Loucy (cell line): ENCODE results near the gene SERPINB7.

ENCODE experiments used
- EZH2phosphoT487 ChIP-seq: fragments of 200-600 bp; IDR thresholded peaks from 2 replicates; pipeline ENCODE4 v1.6.1; 2018; ENCODE audit warnings: antibody characterized with exemption, mild to moderate bottlenecking, moderate library complexity, borderline replicate concordance
- TF ChIP-seq, protein P1 (sequence below): fragments of 200-600 bp; sonication (generic); conservative IDR thresholded peaks from 2 replicates; pipeline ENCODE4 v1.5.1; 2014; ENCODE audit warnings: mild to moderate bottlenecking, antibody characterized with exemption, low read length

DNA sequence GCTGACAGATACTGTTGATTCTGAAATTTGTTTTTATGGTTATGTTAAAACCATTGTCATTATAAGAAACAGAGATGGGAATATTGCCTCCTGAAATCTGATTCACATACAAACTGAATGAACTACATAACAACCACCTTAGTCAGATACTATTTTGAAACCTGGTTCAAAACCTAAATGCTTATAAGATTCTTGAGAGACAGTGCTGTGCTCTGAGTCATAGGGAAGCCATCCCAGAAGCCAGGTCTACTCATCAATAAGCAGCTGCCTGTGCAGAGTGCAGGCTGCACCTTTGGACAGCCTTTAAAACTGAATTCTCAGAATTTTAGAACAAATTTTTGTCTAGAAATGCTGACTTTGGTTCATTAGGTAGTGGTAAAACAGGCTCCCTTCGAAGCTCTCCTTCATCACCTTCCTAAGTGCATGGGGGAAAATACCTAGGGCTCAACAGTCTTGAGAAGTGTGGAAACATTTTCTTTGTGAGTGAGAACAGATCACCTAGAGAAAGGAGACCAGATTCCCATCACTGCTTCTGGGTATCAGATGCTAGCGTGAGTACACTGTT, at the start of gene SERPINB7:
- TF ChIP-seq EZH2phosphoT487: no peak
- TF ChIP-seq, protein P1, sequence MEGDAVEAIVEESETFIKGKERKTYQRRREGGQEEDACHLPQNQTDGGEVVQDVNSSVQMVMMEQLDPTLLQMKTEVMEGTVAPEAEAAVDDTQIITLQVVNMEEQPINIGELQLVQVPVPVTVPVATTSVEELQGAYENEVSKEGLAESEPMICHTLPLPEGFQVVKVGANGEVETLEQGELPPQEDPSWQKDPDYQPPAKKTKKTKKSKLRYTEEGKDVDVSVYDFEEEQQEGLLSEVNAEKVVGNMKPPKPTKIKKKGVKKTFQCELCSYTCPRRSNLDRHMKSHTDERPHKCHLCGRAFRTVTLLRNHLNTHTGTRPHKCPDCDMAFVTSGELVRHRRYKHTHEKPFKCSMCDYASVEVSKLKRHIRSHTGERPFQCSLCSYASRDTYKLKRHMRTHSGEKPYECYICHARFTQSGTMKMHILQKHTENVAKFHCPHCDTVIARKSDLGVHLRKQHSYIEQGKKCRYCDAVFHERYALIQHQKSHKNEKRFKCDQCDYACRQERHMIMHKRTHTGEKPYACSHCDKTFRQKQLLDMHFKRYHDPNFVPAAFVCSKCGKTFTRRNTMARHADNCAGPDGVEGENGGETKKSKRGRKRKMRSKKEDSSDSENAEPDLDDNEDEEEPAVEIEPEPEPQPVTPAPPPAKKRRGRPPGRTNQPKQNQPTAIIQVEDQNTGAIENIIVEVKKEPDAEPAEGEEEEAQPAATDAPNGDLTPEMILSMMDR: no peak
